ENCODE data around the gene LRRC4C. TPM values are rescaled to one million over a fixed set of nuclear protein-coding genes. Genes with fewer than 3 reads are reported as not detected.

Gene LRRC4C
- total RNA-seq, 1 donor from 2014 or later = 16.9 TPM

DNA sequence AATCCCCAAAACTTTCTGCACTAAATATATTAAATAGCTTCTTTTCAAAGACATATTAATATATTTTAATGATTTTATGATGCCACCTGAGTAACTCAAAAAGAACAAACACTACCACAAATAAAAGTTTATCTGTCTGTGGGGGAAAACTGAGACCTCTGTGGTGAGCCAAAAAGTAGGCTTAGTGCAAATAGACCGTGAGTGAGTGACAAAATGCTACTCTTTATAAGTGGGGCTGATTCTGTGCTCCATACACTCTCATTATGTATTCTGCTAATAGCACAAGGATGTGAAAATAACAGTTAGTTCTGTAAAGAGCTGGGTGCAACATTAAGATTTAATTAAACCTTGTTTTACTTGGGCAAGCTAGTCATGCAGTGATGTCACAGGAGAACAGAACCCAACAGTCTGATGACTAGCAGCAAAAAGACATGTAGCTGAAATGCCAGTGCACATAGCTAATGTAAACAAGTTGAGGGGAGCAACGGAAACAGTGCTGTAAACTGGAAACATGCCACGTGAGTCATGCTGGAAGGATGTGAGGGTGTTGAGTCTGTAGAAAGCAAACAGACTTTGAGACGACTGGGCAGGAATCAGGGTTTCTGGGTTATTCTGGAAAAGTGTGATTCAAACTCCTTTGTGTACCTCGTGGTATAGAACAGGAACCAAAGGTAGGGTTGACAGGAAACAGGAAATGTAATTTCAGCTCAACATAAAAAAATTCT lies 1130.4 kb downstream of the LRRC4C start:
- no peaks in the 10 kb centered on the region for H3K36me3 Mint-ChIP-seq
- no peaks in the 10 kb centered on the region for H3K9me3 Mint-ChIP-seq
- DNase-seq (ENCODE audit: low spot score in 2 of 2, unreplicated experiment in 2 of 2) = peak in 1 of 2 experiments; percentile 45
- peaks cover 6% of the 10 kb centered on the region for H3K4me1 Mint-ChIP-seq
- H3K4me3 Mint-ChIP-seq = no peak overlapping the region
- TF ChIP-seq, protein P1, sequence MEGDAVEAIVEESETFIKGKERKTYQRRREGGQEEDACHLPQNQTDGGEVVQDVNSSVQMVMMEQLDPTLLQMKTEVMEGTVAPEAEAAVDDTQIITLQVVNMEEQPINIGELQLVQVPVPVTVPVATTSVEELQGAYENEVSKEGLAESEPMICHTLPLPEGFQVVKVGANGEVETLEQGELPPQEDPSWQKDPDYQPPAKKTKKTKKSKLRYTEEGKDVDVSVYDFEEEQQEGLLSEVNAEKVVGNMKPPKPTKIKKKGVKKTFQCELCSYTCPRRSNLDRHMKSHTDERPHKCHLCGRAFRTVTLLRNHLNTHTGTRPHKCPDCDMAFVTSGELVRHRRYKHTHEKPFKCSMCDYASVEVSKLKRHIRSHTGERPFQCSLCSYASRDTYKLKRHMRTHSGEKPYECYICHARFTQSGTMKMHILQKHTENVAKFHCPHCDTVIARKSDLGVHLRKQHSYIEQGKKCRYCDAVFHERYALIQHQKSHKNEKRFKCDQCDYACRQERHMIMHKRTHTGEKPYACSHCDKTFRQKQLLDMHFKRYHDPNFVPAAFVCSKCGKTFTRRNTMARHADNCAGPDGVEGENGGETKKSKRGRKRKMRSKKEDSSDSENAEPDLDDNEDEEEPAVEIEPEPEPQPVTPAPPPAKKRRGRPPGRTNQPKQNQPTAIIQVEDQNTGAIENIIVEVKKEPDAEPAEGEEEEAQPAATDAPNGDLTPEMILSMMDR (IDR thresholded peaks at IDR 0.05; ENCODE audit: unreplicated experiment) = no peak
- no peaks in the 10 kb centered on the region for H3K27me3 Mint-ChIP-seq (ENCODE audit: low read depth)
- H3K27ac Mint-ChIP-seq = peak overlapping the region; percentile 80

DNA sequence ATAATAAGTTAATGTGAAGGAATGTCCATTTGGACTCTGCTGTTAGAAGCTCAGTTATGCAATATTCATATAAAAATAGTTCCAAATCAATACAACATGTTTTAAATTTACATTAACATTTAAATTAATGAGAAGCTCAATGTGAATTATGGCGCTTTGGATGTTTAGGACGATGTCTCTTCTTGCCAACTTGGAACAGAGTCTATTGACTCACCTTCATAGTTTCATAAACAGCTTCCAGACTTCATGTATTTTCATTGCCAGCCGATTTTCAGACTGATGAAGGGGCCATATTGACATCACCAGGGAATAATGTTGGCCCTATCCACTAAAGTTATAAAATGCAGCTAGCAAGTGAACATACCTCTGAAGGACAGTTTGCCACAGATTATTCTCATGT lies 1136.2 kb downstream of the LRRC4C start:
- Mint-ChIP-seq H3K4me3 (no peak overlapping the region), H3K27me3 (ENCODE audit: low read depth) (no peaks in the 10 kb centered on the region), H3K9me3 (no peaks in the 10 kb centered on the region), H3K4me1 (no peaks in the 10 kb centered on the region), H3K36me3 (no peaks in the 10 kb centered on the region), H3K27ac (no peak overlapping the region)
- TF ChIP-seq, protein P1 (IDR thresholded peaks at IDR 0.05; ENCODE audit: unreplicated experiment) = no peak
- DNase-seq (ENCODE audit: low spot score in 2 of 2, unreplicated experiment in 2 of 2) = no peak

DNA sequence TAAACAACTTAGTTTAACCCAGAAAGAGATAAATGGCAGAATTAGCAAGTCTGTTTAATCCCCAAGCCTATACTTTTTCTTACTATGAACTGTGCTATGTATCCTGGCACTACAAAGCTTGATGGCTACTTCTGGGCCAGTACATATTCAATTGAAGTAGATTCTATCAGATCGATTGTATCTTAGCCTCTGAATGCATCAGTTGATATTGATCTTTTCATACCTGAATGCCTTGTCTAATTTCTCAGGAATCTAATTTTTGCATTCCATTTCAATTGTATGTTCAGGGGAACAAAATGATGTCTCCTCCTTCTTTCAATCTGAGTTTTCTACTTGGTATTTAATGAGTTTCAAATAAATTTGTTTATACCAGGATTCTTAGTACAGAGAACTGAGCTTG lies 1137.9 kb downstream of the LRRC4C start:
- Mint-ChIP-seq H3K27ac (no peak overlapping the region), H3K4me3 (no peak overlapping the region), H3K27me3 (ENCODE audit: low read depth) (peaks cover 3% of the 10 kb centered on the region), H3K4me1 (no peaks in the 10 kb centered on the region), H3K36me3 (no peaks in the 10 kb centered on the region), H3K9me3 (no peaks in the 10 kb centered on the region)
- no peak for DNase-seq (ENCODE audit: low spot score in 2 of 2, unreplicated experiment in 2 of 2)
- TF ChIP-seq, protein P1 (IDR thresholded peaks at IDR 0.05; ENCODE audit: unreplicated experiment) = no peak

DNA sequence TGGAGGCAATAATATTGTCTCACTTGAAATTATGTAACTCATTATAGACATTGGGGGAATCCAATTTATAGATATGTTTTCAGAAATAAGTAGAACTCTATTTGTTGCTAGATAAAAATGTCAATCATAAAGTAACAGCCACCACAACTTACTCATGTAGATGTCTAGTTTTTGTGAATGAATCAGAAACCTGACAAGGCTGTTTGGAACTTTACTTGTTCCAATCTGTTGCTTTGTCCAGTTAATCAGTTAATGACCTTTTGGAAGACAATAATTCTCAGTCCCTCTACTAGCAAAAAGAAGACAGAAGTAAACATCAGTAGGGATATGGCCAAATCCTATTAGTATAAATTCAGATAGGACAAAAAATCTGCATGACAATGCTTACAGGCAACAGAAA lies 1143.3 kb downstream of the LRRC4C start:
- no peak overlapping the region for H3K27ac Mint-ChIP-seq
- no peaks in the 10 kb centered on the region for H3K9me3 Mint-ChIP-seq
- peaks cover 7% of the 10 kb centered on the region for H3K27me3 Mint-ChIP-seq (ENCODE audit: low read depth)
- H3K4me3 Mint-ChIP-seq = no peak overlapping the region
- H3K4me1 Mint-ChIP-seq = no peaks in the 10 kb centered on the region
- TF ChIP-seq, protein P1 (IDR thresholded peaks at IDR 0.05; ENCODE audit: unreplicated experiment) = no peak
- no peak for DNase-seq (ENCODE audit: low spot score in 2 of 2, unreplicated experiment in 2 of 2)
- no peaks in the 10 kb centered on the region for H3K36me3 Mint-ChIP-seq

DNA sequence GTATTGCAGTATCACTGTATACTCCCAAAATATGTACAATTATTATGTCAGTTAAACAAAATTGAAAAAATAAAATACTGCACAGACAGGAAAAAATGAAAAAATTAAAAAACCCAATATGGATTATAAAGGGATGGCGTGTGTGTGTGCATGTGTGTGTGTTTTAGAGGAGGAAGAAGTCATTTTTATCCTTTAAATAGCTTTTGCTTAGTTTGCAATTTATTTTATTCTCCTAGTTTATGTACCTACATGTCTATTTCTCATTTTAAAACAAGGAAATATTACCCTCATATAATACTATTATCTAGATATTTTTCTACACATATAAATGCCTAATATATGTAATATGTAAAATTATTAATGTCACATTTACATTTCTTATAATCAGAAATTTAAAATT lies 1144.3 kb downstream of the LRRC4C start:
- Mint-ChIP-seq H3K4me1 (no peaks in the 10 kb centered on the region), H3K27ac (no peak overlapping the region), H3K36me3 (no peaks in the 10 kb centered on the region), H3K9me3 (no peaks in the 10 kb centered on the region), H3K4me3 (no peak overlapping the region), H3K27me3 (ENCODE audit: low read depth) (peaks cover 7% of the 10 kb centered on the region)
- TF ChIP-seq, protein P1 (IDR thresholded peaks at IDR 0.05; ENCODE audit: unreplicated experiment) = no peak
- DNase-seq (ENCODE audit: low spot score in 2 of 2, unreplicated experiment in 2 of 2) = no peak

Data from mesothelial cell of epicardium (in vitro differentiated cells).